HUDEP-2 (cell line): ENCODE measurements around the gene OXGR1.
"Not testable (repeated sequence)": the region's sequence is repeated elsewhere in the genome, so short reads cannot be mapped to it uniquely, and the experiment has no call there.

Experiments used
- DNase-seq, 76 experiments: peaks; one replicate each; lab custom pipeline; 2025; ENCODE audit not compliant: unreplicated experiment in 76 of 76; lab: John Stamatoyannopoulos, UW

Gene OXGR1

DNA sequence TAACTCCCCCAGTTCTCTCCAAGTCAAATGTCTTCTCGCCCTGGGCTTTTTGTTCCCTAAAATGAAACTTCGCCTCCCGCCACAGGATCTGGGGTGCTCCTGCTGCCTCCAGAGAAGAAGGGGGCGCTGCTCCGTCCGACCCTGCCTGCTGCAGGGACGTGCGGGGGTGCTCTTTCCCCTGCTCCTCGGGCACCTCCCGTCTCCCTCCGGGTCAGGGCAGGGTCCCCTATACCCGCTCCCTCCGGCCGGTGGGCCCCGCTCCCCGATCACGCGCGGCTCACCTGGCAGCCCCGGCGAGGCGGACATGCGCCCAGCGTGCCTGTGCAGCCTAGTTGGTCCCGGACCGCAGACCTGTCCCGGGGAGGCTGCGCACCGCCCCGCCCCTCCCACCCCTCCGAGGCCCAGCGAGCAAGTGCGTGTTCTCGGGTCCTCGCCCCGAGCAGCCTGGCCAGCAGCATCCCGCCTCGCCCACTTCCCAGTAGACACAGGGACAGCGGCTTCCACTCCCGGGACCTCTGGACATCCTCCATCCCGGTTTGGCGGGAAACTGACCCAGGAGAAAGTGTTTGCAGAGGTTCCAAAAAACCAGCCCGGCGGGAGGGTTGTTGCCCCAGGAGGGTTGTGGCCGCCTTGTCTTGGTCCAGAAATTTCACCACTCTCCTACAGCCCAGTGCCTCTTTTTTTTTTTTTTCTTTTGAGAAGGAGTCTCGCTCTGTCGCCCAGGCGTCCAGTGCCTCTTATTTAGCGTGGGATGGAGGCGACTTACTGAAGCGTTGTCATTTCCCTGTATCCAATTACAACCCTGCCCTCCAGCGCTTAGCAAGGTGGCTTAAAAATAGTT lies at the start of gene OXGR1:
TSS of gene OXGR1 (minus strand) at position 460 of the 841 bp plus-strand sequence. CDS start 6,717 bp downstream, outside the sequence.
- no peak for DNase-seq

DNA sequence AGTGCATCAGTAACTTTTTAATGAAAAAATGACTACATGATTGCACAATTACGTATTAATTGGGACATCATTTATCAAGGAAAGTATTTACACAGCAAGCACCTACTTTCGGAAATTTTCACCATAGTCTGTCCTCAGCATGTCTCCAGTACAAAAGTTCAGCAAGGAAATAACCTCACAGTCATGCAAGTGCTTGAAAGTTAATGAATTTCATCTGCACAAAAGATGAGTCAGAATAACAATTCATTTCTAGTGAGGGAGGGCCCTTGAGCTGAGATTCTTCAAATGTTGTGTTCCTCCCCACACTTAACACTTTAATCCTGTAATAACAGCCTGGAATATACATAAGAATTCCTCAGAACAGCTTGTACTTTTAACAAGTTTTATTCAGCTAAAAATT lies 49.0 kb upstream of the OXGR1 start:
- DNase-seq: no peak

DNA sequence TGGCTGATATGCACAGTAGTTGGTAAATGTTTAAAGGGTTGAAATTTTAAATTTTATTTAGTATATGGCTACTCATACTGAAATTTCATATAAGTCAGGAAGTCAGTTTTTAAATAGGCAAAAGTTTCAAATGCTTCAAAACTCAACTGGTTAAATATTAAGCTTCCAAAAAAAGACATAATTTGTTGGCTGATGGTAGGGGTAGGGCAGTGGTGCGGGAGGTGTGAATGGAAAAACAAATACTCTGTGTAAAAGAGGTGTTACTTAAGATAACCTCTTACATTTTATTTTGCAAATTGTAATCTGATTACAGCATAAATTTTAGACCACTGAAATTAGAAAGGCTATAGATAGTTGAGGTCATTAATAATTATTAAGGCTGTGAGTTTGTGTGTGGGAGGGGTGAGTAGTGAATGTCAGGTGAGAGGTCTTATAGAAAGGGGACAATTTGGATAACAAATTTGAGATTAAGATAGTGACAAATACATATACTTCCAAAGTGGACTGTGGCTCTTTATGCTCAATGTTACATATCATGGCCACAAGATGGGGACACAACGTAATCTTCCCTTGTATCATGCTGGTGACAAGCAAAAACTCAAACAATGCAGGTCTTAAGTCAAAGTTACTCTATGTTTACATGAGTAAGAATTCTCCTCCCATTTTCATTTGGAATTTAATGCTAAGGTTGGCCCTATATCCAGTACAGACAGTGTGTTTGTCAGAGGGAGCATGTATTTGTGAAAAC lies 36.6 kb upstream of the OXGR1 start:
- peak in 5 of 76 experiments; percentile 1 to 20 (median 10) for DNase-seq

DNA sequence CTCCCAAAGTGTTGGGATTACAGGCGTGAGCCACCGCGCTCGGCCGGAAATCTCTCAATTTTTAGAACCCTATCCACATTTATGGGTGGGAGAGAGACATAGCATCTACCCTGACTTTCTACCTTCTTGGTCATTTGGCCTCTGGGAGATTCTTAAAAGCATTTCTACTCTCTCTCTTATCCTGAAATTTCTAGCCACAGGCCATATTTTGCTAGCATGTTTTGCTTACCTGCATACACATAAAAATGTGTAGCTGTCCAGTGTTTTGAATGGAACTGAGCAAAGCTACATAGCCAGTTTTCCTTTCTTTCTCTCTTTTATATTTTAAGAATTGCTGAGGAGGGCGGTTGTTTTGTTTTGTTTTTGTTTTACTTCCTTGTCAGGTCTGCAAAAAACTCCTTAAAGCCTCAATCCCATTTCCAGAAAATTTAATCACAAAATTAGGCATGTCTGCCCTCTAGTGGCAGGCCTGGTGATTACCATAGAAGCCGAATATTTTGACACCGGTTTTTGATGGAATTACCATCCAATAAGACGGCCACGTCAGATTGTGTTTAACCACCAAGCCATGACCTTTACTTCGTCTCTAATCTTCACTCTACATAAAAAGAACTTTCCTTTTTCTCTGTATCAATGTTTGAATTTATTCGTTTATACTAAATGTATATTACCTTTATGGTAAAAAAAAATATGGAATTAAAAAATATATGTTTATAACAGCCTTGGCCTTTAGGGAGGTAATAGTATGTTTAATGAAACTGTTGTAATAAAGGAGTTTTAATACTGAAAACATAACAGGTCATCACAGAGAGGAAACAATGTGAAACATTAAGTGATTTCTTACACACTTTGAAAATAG lies 34.4 kb upstream of the OXGR1 start:
- DNase-seq: peak in 34 of 76 experiments; percentile 0 to 56 (median 14)

DNA sequence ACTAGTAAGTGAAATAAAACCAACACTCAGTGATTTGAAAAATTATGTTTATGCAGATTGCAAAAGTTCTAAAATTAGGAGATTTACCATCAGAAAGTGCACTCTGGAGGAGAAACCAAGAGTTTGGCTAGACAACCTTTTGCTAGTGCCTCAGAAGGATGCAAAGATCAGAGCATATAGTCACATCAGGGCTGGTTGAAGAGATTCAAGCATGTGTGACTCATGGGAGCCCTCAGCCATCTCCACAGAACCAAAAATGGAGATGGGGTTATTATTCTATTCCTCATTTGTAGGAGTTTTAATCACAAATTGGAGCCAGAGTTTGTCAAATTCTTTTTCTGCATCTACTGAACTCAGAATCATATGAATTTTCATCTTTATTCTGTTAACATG lies 32.9 kb upstream of the OXGR1 start:
- DNase-seq: no peak

DNA sequence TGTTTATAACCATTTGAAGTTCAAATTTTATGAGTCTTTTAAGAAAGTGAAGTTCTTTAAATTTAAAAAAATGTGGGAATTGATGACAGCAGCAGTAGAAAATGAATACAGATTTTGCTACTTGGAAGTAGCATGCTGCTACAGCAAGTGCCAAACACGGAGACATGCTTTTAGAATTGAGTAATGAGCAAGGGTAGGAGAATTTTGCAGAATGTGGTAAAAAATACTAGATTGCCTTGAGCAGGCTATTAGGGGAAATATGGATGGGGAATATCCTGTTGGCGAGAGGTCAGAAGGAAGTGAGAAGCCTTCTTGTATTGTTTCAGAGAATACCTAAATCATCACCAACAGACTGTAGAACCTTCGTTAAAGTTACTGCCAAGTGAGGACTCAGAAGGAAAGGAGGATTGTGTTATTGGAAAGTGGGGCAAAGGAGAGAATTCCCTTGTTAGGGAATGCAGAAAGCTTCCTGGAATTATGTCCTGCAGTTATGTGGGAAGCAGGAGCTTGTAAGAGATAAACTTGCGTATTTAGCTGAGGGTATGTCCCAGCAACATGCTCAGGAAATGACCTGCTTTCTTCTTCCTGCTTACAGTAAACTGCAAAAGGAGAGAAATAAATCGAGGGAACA lies 32.4 kb upstream of the OXGR1 start:
- DNase-seq: no peak

DNA sequence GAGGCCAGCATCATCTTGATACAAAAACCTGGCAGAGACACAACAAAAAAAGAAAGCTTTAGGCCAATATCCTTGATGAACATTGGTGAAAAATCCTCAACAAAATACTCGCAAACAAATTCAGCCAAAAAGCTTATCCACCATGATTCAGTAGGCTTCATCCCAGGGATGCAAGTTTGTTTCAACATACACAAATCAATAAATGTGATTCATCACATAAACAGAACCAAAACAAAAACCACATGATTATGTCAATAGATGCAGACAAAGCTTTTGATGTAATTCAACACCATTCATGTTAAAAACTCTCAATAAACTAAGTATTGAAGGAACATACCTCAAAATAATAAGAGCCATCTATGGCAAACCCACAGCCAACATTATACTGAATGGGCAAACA lies 29.5 kb upstream of the OXGR1 start:
- DNase-seq: not testable (repeated sequence)

DNA sequence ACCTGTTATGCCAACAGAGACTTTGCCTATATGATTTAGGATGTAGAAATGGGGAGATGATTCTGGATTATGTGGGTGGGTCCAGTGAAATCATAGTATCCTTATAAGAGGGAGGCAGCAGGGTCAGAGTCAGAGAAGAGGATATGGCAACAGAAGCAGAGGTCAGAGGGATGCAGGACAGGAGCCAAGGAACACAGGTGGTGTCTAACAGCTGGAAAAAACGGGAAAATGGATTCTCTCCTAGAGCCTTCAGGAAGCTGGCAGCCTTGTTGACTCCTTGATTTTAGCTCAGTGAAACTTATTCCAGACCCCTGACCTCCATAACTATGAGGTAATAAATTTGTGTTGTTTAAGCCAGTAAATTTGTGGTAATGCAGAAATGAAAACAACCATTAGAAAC lies 28.8 kb upstream of the OXGR1 start:
- no peak for DNase-seq

DNA sequence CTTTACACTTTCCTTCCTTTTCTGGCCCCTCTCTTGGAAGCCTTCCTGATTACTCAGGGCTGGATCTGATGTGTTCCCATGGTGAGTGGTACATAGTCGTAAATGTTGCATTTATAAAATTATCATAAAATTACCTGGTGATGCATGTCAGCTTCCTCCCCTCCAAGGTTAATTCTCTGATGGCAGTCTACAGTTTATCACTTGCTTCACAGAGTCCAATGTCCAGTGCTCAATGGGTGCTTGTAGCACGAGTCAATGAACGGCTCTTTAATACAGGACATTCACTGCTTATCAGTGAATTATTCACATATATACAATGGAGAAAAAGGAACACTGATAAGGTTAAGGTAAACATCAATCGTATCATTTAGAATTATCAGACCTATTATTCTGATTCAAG lies 27.0 kb upstream of the OXGR1 start:
- DNase-seq: no peak

DNA sequence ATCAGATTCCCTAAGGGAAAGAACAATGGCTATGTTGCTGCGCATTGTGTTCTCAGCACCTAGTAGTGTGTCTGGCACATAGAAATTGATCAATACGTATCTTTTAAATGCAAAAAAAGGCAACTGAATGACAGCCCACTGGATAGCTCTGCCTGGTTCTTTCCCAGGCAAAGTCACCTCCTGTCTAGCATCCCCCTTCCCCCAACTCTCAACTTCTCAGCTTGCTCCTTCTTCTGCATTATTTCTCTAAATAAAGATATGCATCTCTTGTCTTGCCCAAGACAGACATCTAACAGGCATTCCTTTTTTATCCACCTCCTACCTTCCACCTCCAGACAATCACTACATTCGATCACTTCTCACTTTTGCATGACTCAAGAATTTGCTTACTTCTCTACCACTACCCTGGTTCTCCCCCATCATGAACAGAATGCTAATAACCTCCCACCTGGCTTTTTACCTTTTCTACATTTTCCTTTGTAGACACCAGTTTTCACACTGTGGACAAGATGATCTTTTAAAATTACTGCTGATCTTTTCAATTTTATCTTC lies 26.5 kb upstream of the OXGR1 start:
- no peak for DNase-seq

DNA sequence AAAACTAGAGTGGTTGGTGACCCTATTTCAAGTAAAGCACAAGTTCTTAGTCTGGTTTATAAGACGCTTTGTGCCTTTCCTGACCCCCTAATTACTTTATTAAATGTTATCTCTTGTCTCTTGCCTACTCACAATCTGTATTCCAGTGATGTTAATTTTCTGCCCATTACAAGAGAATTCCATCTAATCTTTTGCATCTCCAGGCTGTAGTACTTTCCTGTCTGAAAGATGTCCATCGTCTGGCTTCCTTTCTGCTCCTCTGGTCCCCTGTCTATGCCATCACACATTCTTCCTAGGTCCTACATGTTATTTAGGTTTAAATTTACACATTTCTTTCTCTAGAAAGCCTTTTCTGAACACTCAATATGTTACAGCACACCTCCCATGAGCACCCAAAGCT lies 25.9 kb upstream of the OXGR1 start:
- no peak for DNase-seq

DNA sequence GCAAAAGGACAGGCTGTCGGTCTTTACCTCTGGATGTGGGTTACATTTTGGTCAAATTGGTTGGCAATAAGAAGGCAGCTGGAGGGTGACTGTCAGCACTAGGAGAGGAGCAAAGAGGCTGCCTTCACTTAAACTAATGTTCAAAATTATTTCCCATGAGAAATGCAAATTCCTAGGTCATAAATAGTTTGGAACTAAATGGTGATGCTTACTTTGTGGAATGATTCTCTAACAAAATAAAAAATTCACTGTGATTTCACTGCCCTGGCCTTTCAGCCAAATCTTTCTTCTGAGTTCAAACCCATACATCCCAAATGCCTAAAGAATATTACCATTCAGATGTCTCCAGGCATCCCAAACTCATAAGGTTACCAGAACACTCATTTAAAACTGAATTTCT lies 25.0 kb upstream of the OXGR1 start:
- DNase-seq: no peak

DNA sequence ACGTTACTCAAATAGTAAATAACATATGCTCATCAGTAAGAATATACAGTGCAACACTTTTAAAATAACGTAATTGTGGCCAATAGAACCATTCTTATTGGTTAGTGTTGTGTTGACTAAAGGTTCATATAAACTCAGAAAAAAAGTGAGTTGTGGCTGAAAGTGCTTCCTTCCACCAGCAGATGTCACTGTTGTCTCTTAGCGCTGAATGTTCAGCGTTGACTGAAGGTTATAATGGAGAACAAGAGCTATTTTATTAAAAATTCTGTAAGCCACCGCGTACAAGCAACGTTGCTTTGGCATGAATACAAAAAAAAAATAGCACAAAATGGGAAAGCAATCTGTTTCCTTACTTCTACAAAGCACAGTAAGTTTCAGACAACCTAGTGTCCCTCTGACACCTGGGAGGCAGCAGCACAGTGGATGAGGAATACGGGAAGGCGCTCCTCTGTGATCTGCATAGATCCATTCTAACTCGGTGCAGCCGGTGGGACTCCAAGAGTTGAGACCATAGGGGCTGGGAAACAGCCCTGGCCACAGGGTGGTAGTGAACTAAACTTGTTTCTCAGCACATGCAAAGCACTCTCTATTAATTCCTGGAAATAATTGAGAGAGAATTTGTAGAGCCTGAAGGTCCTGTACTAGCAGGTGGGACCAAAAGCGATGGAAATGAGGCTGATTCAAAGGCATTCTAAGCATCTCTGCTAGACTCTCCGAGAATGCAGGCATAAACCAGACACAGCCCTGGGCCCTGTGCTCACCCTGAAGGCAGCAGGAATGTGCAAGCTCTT lies 23.9 kb upstream of the OXGR1 start:
- peak in 23 of 76 experiments; percentile 0 to 53 (median 18) for DNase-seq

DNA sequence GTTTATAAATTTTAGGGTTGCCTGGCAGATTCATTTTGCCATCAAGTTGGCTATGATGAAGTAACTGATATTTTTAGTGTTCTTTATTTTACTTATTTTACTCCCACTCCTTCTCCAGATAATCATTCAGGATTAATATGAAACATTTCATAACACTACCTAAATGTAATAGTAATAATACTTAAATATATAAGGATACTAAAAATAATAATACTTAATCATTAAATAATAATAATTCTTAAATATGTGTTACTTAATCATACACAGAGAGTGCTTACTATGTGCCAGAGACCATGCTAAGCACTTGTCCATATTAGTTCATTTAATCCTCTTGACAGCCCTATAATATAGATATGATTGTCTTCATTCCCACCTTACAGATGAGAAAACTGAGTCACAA lies 23.0 kb upstream of the OXGR1 start:
- DNase-seq: no peak

DNA sequence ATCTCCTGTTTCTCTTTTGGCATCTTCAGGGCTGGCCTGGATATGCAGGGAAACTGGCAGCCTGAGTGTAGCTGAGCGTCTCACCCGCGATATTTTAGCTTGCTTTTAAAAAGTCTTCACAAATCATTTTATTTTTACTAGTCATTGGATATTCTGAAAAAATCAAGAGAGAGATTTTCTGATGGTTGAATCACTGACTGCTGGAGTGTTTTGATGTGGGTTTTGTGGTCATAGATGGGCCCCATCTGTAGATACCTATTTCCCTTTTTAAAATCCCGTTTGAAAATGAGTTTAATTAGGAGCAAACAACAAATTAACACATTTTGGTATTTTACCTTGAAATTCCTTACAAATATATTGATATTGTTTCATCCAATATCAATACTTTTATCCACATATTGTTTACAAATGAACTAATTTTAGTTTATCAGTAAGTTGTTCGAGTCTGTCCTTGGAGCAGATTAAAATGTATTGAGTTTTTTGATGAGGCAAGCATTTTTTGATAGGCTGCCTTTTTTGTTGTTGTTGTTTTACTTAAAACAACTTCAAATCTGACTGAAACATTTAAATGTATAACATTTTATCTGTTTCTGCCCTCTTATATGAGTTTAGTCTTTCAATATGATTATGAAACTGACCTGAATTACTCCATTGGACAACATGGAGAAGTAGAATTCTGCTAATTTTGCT lies 21.5 kb upstream of the OXGR1 start:
- no peak for DNase-seq

DNA sequence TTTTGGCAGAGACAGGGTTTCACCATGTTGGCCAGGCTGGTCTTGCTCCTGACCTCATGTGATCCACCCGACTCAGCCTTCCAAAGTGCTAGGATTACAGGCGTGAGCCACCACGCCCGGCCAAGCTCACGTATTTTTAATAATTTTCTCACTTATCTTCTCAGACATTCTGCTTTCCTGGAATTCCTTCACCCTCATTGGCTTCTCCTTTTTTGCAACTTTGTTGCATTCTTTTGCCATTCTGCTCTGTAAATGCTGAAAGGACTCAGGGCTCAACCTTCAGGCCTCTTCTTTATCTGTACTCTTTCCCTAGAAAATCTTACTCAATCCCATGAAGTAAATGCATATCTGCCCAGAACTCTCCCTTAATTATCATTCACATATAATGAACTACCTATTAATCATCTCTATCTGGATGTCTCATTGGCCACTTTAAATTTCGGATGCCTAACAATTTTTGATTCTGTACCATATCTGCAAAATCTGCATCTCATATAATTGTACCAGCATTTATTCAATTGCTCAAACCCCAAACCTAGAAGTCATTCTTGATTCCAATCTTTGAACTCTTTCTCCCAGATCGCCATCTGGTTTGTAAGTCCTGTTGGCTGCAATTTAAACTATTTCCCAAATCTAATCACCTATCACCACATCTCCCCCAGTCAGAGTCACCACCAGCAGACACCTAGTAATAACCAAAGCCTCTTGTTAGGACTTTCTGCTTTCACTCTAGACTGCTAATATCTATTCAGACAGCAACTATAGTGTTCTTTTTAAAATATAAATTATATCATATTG lies 18.2 kb upstream of the OXGR1 start:
- no peak for DNase-seq

DNA sequence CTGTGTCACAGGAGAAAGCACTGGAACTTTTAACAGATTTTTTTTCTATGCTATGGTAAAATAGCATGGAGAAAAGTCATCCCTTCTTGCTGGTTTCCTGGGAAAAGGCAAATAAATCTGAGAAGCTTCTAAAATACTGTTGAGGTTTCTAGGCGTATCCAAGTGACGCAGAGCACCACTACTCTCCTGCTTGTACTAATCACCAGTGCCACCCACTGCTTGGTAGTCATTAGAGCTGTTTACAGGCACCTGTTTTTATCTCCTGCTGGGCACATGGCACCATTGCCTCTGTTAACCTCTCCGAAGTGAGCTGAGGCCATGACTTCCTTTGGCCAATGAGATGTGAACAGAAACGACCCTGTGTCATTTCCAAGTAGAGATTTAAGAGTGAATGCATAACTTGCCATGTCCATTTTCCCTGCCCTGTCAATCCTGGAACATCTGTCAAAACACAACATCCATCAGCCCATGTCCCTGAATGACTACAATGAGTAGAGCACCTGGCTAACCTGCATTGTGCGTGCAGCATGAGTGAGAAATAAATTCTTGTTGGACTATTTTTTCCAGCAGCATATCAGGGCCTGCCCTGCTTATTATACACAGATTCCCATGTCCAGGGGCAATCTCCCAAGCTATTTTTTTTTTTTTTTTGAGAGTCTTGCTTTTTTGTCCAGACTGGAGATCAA lies 17.3 kb upstream of the OXGR1 start:
- DNase-seq: no peak

DNA sequence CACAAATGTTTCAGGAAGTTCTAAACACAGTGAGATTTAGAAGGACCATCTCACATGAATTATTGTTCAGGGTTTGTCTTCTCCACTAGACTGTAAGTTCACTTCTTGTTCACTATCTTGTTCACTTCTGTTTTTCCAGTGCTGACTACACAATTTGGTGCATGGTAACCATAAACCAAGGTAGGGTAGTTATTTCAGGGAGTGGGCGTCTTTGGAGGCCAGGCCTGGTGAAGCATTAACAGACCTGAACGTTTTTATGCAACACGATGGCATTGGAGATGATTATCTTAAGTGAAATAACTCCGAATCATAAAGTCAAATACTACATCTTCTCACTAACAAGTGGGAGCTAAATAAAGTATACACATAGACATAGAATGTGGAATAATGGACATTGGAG lies 14.4 kb upstream of the OXGR1 start:
- DNase-seq: no peak
